NCI-H82 treated with DMSO at 0.1 percent for 48 hours (cell line): ENCODE results near the gene CDK5R1.

Experiments
- DNase-seq: peaks from one replicate; lab custom pipeline; 2025; ENCODE audit not compliant: unreplicated experiment; lab: John Stamatoyannopoulos, UW

The CDK5R1 gene

DNA sequence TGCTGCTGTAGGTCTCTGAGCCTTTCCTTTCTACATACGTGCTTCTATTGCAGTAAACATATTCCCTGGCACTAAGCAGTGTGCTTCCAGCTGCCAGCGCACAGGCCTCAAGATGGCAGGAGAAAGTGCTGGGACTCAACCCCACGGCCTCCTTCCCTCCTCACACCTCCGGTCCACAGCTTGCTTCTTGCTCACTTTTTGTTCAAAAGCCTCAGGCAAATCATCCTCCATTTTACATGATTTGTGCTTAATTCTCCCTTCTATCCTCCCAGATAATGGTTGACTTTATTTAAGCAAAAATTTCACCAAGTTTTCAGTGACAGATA, 5.4 kb downstream of the CDK5R1 start:
- DNase-seq = no peak

DNA sequence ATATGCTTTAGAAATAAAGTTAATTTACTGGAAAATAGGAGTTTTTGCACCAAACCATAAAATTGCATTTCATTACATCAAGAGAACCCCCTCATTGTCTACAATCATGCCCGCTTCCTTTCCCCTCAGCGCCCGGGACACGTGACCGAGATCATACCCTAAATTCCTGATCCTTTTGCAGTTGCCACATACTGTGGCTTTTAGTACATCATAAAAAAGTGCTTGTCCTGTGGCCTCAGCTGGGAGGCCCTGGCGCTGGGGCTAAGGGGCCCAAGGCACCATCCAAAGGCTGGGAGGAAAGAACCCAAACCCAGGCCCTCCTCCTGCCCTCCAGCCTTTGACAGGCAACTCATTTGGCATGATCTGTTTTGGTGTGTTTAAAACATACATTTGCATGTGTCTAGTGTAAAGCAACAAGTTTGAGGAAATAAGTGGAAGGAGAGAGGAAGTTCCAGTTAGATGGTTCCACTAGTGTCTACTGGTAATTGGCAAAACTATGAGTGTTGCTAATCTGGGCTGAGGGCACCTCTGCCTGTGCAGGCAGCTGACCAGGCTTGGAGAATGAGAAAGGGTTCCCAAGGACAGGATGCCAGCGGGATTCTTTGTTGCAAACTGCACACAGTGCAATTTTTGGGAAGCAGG, 6.0 kb downstream of the CDK5R1 start:
- DNase-seq = no peak

DNA sequence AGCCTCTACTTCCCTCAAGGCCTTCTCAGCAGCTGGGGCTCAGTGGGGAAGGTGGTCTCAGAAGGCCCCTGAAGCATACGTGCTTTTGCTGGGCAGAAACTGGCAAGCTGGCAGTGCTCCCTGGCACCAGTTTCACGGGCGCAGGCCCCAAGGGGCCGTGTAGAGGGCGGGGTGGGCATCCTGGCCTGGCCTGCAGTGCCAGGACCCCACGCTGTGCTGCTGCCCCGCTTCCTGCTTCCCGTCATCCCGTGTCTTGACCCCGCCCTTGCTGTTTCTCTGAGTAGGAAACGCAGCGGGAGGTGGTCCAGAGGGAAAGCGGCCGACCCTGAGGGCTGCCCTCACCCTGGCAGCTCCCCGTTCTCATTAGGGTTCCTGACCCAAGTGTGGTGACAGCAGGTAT, 6.8 kb downstream of the CDK5R1 start:
- DNase-seq = no peak

- no peak for DNase-seq
Observed at GRCh38 chr17:32493976-32494513, 7.3 kb downstream of the CDK5R1 start.

- DNase-seq = no peak
Observed at GRCh38 chr17:32494621-32495358, 8.0 kb downstream of the CDK5R1 start.

DNA sequence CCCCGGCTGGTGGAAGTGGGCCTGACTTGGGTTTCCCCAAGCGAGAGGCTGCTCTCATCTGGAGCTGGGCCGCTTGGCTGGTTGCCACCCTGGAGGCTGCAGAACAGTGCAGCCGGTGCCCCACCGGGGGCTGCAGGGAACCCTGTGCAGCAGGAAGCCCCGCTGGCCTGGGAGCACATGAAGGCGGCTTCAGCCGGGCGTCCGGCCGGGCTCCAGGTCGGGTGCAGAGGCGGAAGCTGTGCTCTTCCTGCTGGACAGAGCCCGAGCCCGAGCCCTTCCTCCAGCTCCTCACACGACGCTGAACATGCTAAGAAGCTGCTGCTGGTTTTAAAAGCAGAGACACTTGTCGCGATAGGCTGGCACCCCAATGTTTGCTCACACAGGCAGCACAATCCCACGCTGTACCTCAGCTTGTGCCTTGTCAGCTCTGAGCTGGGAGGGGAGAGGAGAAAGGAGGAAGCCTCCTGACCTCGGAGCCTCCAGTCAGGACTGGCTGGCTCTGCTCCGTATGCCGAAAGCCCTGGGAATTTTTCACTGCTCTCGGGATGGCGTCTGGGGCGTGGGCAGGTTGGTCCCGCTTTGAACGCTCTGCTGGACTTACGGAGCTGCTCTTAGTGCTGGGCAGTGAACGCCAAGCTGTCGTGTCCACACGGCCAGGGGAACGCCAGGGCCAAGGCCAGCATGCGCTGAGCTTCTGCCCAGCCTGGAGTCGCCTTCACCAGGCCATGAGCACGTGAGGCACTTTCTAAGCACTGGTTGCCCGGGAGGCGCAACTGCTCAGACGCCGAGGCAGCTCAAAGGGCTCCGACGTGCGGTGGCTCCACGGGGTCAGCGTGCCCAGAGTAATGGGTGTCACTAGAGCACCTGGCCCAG, 8.8 kb downstream of the CDK5R1 start:
- no peak for DNase-seq

DNA sequence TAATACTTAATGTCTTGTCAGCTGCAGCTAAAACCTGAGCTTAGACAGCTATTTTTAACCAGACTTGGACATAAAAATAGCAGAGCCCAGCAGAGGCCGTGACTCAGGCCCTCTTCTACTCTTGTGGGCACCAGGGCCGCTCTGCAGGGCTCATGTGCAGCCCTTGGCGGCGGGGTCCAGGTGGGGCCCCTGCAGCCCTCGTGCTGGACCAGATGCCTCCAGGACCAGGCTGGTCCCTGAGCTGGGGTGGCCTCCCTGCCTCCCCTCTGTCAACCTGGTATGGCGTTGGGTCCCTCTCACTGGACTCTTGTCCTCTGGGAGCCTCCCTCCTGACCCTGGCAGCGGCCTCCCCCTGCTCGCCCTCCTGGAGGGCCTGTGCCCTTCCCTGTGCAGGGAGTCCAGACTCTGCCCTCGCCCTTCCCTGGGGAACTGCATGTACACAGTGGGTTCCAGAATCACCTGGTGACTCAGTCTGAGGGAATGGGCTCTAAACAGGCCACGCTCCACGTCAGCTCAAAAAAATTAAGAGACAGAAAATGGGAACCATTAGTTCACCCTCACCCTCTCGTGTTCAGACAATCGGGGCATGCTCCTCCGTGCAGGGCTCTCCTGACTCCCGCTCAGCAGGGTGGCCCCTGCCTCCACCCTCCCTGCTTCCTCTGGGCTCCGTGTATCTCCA, 9.7 kb downstream of the CDK5R1 start:
- DNase-seq = no peak

- DNase-seq = no peak
Observed at GRCh38 chr17:32497431-32498205, 10.8 kb downstream of the CDK5R1 start.

GRCh38 chr17:32498391-32498790, 11.6 kb downstream of the CDK5R1 start:
- no peak for DNase-seq

DNA sequence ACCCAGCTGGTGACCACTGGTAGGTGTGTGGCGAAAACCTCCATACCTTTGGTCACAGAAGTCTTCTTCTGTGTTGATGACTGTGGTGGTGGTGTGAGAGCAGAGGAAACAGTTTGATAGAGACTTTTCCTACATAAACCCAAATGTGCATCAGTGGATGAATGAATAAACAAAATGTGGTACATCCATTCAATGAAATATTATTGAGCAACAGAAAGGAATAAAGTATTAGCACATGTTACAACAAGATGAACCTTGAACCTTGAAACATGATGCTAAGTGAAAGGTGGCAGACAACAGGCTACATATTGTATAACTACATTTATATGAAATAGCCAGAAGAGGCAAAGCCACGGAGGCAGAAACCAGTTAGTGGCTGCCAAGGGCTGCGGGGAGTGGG, 15.2 kb downstream of the CDK5R1 start:
- no peak for DNase-seq

GRCh38 chr17:32502710-32503109, 15.9 kb downstream of the CDK5R1 start:
- no peak for DNase-seq

- DNase-seq = no peak
Observed at GRCh38 chr17:32503251-32504165, 16.7 kb downstream of the CDK5R1 start.

- no peak for DNase-seq
Observed at GRCh38 chr17:32504166-32504990, 17.6 kb downstream of the CDK5R1 start.

GRCh38 chr17:32508926-32509325, 22.1 kb downstream of the CDK5R1 start:
- no peak for DNase-seq

DNA sequence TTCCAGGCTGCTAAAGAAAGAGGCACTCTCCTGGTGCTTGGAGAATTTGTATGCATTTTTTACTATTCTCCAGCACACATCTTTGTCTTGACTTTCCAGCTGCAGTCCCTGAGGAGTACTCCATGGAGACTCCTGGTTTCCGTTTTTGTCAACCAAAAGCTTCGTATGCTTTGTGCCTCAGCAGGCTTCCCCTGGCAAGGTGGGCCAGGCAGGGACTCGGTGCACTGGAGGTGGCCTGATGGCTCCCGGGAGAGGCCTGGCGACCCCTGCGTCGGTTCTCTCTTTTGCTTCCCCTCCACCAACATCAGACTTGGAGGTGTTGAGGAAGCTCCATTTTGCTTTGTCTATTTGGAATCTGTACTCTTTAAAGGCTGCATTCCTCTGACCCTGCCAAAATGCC, 23.7 kb downstream of the CDK5R1 start:
- DNase-seq = no peak

DNA sequence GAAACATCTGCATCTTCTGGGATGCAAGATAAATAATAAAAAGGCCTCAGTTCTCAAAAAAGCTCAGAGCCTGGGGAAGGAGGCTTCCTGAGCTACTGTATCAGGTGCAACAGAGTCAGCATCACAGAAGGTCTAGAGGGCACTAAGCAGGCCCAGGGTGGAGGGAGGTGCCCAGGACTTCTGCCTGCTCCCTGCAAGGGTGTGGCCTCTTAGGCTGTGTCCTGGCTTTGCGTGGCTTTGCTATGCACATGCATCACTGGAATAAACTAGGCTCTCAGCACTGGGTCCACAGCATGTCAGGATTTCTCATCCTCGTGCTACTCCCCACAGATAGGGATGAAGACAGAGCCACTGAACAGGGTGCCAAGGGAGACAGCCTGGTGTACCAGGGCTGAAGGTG, 25.5 kb downstream of the CDK5R1 start:
- DNase-seq = no peak

GRCh38 chr17:32513579-32513978, 26.8 kb downstream of the CDK5R1 start:
- DNase-seq = no peak

DNA sequence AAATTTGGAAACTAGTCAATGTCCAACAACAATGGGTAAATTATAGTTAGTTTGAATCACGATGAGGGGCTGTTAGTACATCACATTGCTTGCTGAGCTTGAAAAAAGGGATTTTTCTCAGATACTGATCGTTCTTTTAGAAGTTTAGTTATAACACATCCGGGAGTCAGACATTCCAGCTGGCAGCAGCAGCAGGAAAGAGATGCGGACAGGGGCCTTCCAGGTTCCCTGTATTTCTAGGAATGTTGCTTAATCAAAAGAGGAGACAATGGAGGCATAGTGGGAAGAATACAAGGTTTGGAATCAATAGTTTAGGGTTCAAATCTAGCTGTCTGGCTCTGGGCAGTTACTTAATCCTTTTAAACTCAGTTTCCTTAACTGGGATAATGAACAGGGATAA, 27.8 kb downstream of the CDK5R1 start:
- DNase-seq = no peak
